ENCODE results near the gene FAM98C. TPM values are rescaled to one million over a fixed set of nuclear protein-coding genes. Genes with fewer than 3 reads are reported as not detected.

FAM98C gene
- polyA plus RNA-seq, 1 of the 3 experiments (the other 2 are of a cell fraction) = 26.7 TPM

DNA sequence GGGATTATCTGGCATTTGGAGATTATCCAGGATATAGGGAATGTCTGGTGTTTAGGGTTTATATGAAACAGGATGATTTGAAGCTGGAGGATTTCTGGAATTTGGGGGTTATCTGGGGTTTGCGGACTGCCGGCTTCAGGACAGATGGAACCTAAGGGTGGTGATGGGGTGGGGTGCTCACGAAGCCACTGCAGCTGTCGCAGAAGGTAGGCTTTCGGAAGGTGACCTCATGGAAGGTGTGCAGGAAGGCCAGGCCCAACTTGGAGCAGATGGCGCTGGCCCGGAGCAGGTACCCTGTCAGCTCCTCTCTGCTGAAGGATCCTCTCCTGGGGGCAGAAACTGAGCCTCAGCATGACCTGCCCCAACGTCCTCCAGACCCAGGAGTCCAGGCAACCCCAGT, 9.6 kb downstream of the FAM98C start:
- H3F3A ChIP-seq (replicated peaks; ENCODE audit: insufficient read depth) = peaks cover 3% of the 10 kb centered on the region
- CTCF ChIA-PET = interaction anchor here (4.0 kb wide), 1 partner anchor 9 kb away, joined by 30 read pairs; the partner anchor contains the start of gene FAM98C

DNA sequence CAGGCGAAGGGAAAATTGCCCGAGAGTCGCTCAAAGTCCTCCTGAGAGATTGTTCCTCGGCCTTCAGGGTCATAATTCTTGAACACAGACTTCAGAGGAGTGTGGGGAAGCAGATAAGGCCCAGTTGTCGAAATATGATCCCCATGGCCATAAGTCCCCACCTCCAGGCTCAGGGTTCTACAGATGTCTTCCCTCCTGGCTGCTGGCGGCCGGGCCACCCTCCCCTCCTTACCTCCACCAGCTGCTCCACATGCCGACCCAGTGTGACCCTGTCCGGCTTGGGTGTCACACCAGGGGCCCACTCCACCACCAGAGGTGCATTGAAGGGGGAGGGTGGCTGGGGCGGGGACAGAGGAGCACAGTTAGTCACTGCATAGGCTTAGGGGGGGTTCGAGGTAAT, 10.1 kb downstream of the FAM98C start:
- H3K9ac ChIP-seq = no peak overlapping the region
- no peaks in the 10 kb centered on the region for H3K4me1 ChIP-seq (ENCODE audit: control insufficient read depth in 1 of 2, insufficient read depth in 2 of 2, low read depth in 1 of 2, low read length in 1 of 2)
- no peak overlapping the region for H2AFZ ChIP-seq (ENCODE audit: low read depth)
- no peaks in the 10 kb centered on the region for H3K9me2 ChIP-seq
- no peak for DNase-seq
- H3K9me3 ChIP-seq = no peaks in the 10 kb centered on the region
- H3K4me2 ChIP-seq = no peak overlapping the region
- WGBS (ENCODE audit: low lambda C conversion rate) = 73% methylated on average over 11 of the region's 11 CpGs
- H3K4me3 ChIP-seq (ENCODE audit: low read depth in 2 of 2, low read length in 1 of 2) = no peak overlapping the region
- CTCF ChIA-PET = interaction anchor here (4.0 kb wide), 1 partner anchor 10 kb away, joined by 30 read pairs; the partner anchor contains the start of gene FAM98C
- H4K20me1 ChIP-seq (ENCODE audit: insufficient read depth) = no peaks in the 10 kb centered on the region
- no peaks in the 10 kb centered on the region for H3K36me3 ChIP-seq (replicated peaks in 1 of 2; ENCODE audit: control insufficient read depth in 1 of 2, insufficient read depth in 2 of 2, low read length in 1 of 2)
- H3K27me3 ChIP-seq (ENCODE audit: insufficient read depth) = no peaks in the 10 kb centered on the region
- peaks cover 3% of the 10 kb centered on the region for H3F3A ChIP-seq (replicated peaks; ENCODE audit: insufficient read depth)
- H3K27ac ChIP-seq (ENCODE audit: low read depth in 2 of 2, low read length in 1 of 2) = no peak overlapping the region
- POLR2A ChIA-PET = no interaction called here
- no peaks in the 10 kb centered on the region for H3K79me2 ChIP-seq (ENCODE audit: insufficient read depth)
- TF ChIP-seq GATA2 (CRISPR knock-in tag; IDR thresholded peaks at IDR 0.05) (no peak), TCF12 (IDR thresholded peaks at IDR 0.05) (no peak), SIN3A (IDR thresholded peaks at IDR 0.05; ENCODE audit: borderline replicate concordance, low read depth, low read length) (no peak), NFIC (IDR thresholded peaks at IDR 0.05; ENCODE audit: borderline replicate concordance) (no peak), SMC3 (IDR thresholded peaks at IDR 0.05; ENCODE audit: low read depth, low read length) (no peak), TAF1 (IDR thresholded peaks at IDR 0.05; ENCODE audit: borderline replicate concordance, low read depth, low read length) (no peak), EZH2phosphoT487 (IDR thresholded peaks at IDR 0.05; ENCODE audit: borderline replicate concordance, low read depth) (no peak)
- TF ChIP-seq, protein P1, sequence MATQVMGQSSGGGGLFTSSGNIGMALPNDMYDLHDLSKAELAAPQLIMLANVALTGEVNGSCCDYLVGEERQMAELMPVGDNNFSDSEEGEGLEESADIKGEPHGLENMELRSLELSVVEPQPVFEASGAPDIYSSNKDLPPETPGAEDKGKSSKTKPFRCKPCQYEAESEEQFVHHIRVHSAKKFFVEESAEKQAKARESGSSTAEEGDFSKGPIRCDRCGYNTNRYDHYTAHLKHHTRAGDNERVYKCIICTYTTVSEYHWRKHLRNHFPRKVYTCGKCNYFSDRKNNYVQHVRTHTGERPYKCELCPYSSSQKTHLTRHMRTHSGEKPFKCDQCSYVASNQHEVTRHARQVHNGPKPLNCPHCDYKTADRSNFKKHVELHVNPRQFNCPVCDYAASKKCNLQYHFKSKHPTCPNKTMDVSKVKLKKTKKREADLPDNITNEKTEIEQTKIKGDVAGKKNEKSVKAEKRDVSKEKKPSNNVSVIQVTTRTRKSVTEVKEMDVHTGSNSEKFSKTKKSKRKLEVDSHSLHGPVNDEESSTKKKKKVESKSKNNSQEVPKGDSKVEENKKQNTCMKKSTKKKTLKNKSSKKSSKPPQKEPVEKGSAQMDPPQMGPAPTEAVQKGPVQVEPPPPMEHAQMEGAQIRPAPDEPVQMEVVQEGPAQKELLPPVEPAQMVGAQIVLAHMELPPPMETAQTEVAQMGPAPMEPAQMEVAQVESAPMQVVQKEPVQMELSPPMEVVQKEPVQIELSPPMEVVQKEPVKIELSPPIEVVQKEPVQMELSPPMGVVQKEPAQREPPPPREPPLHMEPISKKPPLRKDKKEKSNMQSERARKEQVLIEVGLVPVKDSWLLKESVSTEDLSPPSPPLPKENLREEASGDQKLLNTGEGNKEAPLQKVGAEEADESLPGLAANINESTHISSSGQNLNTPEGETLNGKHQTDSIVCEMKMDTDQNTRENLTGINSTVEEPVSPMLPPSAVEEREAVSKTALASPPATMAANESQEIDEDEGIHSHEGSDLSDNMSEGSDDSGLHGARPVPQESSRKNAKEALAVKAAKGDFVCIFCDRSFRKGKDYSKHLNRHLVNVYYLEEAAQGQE (IDR thresholded peaks at IDR 0.05; ENCODE audit: low read depth, low read length) = no peak
- TF ChIP-seq, protein P2, sequence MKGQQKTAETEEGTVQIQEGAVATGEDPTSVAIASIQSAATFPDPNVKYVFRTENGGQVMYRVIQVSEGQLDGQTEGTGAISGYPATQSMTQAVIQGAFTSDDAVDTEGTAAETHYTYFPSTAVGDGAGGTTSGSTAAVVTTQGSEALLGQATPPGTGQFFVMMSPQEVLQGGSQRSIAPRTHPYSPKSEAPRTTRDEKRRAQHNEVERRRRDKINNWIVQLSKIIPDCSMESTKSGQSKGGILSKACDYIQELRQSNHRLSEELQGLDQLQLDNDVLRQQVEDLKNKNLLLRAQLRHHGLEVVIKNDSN (IDR thresholded peaks at IDR 0.05; ENCODE audit: borderline replicate concordance, low read depth) = no peak
- TF ChIP-seq, protein P3, sequence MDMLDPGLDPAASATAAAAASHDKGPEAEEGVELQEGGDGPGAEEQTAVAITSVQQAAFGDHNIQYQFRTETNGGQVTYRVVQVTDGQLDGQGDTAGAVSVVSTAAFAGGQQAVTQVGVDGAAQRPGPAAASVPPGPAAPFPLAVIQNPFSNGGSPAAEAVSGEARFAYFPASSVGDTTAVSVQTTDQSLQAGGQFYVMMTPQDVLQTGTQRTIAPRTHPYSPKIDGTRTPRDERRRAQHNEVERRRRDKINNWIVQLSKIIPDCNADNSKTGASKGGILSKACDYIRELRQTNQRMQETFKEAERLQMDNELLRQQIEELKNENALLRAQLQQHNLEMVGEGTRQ (IDR thresholded peaks at IDR 0.05; ENCODE audit: borderline replicate concordance, low read depth, low read length) = no peak
- TF ChIP-seq, protein P4, sequence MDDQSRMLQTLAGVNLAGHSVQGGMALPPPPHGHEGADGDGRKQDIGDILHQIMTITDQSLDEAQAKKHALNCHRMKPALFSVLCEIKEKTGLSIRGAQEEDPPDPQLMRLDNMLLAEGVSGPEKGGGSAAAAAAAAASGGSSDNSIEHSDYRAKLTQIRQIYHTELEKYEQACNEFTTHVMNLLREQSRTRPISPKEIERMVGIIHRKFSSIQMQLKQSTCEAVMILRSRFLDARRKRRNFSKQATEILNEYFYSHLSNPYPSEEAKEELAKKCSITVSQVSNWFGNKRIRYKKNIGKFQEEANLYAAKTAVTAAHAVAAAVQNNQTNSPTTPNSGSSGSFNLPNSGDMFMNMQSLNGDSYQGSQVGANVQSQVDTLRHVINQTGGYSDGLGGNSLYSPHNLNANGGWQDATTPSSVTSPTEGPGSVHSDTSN (IDR thresholded peaks at IDR 0.05) = no peak
- TF ChIP-seq, protein P5, sequence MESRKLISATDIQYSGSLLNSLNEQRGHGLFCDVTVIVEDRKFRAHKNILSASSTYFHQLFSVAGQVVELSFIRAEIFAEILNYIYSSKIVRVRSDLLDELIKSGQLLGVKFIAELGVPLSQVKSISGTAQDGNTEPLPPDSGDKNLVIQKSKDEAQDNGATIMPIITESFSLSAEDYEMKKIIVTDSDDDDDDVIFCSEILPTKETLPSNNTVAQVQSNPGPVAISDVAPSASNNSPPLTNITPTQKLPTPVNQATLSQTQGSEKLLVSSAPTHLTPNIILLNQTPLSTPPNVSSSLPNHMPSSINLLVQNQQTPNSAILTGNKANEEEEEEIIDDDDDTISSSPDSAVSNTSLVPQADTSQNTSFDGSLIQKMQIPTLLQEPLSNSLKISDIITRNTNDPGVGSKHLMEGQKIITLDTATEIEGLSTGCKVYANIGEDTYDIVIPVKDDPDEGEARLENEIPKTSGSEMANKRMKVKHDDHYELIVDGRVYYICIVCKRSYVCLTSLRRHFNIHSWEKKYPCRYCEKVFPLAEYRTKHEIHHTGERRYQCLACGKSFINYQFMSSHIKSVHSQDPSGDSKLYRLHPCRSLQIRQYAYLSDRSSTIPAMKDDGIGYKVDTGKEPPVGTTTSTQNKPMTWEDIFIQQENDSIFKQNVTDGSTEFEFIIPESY (IDR thresholded peaks at IDR 0.05; ENCODE audit: borderline replicate concordance, low read depth) = no peak

More for the DNA sequence above, 9.6 kb downstream of the FAM98C start:
- no peaks in the 10 kb centered on the region for H3K36me3 ChIP-seq (replicated peaks in 1 of 2; ENCODE audit: control insufficient read depth in 1 of 2, insufficient read depth in 2 of 2, low read length in 1 of 2)
- no peaks in the 10 kb centered on the region for H3K79me2 ChIP-seq (ENCODE audit: insufficient read depth)
- no peak overlapping the region for H3K9ac ChIP-seq
- no peak overlapping the region for H3K27ac ChIP-seq (ENCODE audit: low read depth in 2 of 2, low read length in 1 of 2)
- no peak for DNase-seq
- H3K4me1 ChIP-seq (ENCODE audit: control insufficient read depth in 1 of 2, insufficient read depth in 2 of 2, low read depth in 1 of 2, low read length in 1 of 2) = no peaks in the 10 kb centered on the region
- H3K4me3 ChIP-seq (ENCODE audit: low read depth in 2 of 2, low read length in 1 of 2) = no peak overlapping the region
- 84% methylated on average over 7 of the region's 8 CpGs for WGBS (ENCODE audit: low lambda C conversion rate)
- no peaks in the 10 kb centered on the region for H4K20me1 ChIP-seq (ENCODE audit: insufficient read depth)
- H3K4me2 ChIP-seq = no peak overlapping the region
- POLR2A ChIA-PET = no interaction called here
- H3K27me3 ChIP-seq (ENCODE audit: insufficient read depth) = no peaks in the 10 kb centered on the region
- no peaks in the 10 kb centered on the region for H3K9me3 ChIP-seq
- H3K9me2 ChIP-seq = no peaks in the 10 kb centered on the region
- no peak for TF ChIP-seq JUND (IDR thresholded peaks at IDR 0.05)
- no peak for TF ChIP-seq RAD21 (IDR thresholded peaks at IDR 0.05; ENCODE audit: low read length)
- no peak for TF ChIP-seq SIN3A (IDR thresholded peaks at IDR 0.05; ENCODE audit: borderline replicate concordance, low read depth, low read length)
- TF ChIP-seq, protein P6, sequence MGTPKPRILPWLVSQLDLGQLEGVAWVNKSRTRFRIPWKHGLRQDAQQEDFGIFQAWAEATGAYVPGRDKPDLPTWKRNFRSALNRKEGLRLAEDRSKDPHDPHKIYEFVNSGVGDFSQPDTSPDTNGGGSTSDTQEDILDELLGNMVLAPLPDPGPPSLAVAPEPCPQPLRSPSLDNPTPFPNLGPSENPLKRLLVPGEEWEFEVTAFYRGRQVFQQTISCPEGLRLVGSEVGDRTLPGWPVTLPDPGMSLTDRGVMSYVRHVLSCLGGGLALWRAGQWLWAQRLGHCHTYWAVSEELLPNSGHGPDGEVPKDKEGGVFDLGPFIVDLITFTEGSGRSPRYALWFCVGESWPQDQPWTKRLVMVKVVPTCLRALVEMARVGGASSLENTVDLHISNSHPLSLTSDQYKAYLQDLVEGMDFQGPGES (IDR thresholded peaks at IDR 0.05; ENCODE audit: low read depth, low read length) = no peak
- TF ChIP-seq GATA2 (CRISPR knock-in tag; IDR thresholded peaks at IDR 0.05) = no peak
- TF ChIP-seq EZH2phosphoT487 (IDR thresholded peaks at IDR 0.05; ENCODE audit: borderline replicate concordance, low read depth) = no peak
- H2AFZ ChIP-seq (ENCODE audit: low read depth) = no peak overlapping the region
